ENCODE measurements around the gene NDST1.

The NDST1 gene

GRCh38 chr5:150525163-150525562 is 17.2 kb downstream of the NDST1 start:
- DNase-seq, result no peak

GRCh38 chr5:150525781-150526180 is 17.9 kb downstream of the NDST1 start:
- no peak for DNase-seq

- no peak for DNase-seq
Observed at GRCh38 chr5:150527038-150527437, 19.1 kb downstream of the NDST1 start.

- no peak for DNase-seq
Observed at GRCh38 chr5:150527808-150528207, 19.9 kb downstream of the NDST1 start.

- DNase-seq, result no peak
Observed at GRCh38 chr5:150528924-150529546, 21.1 kb downstream of the NDST1 start.

DNA sequence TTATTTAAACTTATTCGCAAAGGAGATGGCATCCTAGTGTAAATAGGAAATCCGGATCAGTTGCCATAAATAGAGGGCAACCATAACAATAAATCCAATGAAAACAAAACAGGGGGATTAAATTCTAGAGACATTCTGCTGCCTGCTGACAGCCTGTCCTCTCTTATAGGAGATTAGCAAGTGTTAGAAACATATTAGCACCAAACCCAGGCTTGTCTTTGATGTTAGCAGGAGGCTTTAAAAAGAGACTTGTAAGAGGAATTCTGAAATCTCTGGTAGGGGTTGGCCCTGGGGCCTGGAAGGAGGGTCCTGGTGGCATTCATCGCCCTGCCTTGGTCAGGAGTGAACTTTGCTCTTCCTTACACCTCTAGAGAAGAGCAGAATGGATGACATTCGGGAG is 21.6 kb downstream of the NDST1 start:
- no peak for DNase-seq

- no peak for DNase-seq
Observed at GRCh38 chr5:150530423-150530822, 22.5 kb downstream of the NDST1 start.

DNA sequence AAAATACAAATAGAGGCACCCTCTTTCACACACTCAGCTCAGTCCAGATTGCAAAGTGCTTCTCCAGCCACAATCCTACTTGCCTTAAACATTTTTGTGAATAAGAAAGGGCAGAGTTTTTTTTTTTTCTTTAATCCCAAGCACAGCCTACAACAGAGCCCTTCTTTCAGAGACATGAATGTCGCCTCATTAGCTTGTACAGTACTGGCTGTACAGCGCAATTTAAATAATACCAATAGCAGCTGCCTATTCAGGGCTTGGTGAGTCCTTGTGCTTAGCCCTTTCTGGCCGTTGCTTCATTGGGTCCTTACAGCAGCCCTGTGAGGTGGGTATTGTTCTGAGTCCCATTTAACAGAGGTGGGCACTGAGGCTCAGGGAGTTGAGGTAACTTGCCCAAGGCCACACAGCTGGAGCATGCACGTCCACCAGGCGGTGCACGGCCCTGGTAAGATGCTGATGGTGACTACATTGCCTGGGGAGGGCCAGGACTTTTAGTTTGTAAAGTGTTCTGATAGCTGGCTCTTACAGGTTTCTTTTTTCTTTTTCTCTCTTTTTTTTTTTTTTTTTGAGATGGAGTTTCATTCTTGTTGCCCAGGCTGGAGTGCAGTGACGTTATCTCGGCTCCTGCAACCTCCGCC is 23.1 kb downstream of the NDST1 start:
- DNase-seq, result no peak

GRCh38 chr5:150531686-150532085 is 23.8 kb downstream of the NDST1 start:
- no peak for DNase-seq

DNA sequence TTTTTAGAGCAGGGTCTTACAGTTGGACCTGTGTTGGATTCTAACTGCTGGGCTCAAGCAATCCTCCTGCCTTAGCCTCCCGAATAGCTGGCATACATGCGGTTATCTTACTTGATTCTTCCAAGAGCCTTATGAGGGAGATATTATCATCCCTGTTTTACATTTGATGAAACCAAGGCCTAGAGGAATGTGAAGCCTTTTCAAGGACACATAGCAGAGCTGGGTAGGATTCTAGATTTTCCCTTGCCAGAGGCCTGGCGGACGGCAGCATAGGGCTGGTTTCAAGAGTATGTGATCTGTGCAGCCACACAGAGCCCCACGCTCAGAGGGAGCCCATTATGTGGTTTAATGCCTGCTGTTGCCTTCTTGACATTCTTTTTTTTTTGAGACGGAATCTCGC is 24.2 kb downstream of the NDST1 start:
- no peak for DNase-seq

DNA sequence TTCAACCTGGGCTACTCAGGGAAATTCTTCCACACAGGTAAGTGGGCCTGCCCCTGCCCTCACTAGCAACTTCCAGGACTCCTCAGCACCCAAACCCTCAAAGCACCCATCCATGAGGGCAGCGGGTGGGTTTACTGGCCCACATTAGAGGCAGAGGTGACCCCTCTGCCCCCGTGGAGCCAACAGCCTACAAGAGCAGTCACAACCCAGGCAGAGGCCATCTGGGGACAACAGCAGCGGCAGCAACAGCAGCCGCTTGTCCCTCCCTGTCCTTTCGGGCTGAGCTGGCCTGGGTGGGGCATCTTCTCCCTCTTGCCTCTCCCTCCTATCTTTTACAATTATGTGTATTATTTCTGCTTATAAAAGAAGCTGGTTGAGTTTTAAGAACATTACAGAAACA is 25.1 kb downstream of the NDST1 start:
- DNase-seq, result no peak

DNA sequence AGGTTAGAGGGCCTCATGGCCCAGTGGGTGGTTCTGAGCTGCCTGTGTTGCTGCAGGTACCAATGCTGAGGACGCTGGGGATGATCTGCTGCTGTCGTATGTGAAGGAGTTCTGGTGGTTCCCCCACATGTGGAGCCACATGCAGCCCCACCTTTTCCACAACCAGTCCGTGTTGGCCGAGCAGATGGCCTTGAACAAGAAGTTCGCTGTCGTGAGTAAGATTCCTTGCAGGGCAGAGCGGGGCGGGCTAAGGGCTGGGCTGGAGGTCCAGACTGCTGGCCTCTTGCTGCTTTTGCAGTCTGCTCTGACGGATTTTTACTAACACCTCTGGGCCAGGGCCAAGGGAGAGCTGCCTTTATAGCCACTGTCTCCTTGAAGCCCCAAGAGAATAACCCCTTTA is 26.9 kb downstream of the NDST1 start:
- no peak for DNase-seq

GRCh38 chr5:150535611-150536010 is 27.7 kb downstream of the NDST1 start:
- no peak for DNase-seq

- DNase-seq, result no peak
Observed at GRCh38 chr5:150538007-150538917, 30.3 kb downstream of the NDST1 start.

- DNase-seq, result no peak
Observed at GRCh38 chr5:150539206-150539605, 31.3 kb downstream of the NDST1 start.

DNA sequence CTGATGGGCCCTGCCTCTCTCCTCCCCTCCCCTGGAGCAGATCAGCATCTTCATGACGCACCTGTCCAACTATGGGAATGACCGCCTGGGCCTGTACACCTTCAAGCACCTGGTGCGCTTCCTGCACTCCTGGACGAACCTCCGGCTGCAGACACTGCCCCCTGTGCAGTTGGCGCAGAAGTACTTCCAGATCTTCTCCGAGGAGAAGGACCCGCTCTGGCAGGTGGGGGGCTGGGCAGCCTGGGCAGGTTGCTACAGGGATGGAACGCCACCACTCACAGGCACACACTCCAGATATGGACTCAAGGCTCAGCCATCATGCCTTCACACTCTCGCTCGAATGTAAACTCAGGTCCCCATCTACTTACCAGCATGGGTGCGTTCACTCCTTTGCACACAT is 32.1 kb downstream of the NDST1 start:
- DNase-seq, result no peak

- no peak for DNase-seq
Observed at GRCh38 chr5:150540615-150541396, 32.9 kb downstream of the NDST1 start.

DNA sequence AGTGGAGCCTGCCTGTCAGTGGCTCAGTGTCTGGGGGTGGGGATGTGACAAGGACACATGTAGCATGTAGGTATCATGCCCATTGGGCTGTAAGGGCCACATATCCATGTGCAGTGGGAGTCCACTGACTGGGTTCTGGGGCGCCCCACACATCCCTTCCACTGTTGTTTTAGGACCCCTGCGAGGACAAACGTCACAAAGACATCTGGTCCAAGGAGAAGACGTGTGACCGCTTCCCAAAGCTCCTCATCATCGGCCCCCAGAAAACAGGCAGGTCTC is 33.4 kb downstream of the NDST1 start:
- DNase-seq, result no peak

DNA sequence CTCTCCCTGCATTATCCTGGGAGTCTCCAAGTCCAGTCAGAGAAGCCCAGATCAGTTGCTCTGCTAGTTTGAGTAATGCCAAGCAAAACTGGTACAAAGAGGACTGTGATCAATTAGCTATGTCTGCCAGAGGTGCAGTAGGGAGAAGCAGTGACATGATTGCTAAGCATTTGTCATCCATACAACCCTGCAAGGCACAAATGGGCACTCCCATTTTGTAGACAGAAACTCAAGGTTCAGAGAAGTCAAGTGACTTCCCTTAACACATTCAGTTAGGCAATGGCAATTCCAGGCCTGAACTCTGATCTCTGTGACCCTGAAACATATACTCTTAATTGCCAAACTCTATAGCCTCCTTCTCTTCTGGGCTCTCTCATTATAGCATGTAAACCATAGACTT is 34.0 kb downstream of the NDST1 start:
- DNase-seq, result no peak

DNA sequence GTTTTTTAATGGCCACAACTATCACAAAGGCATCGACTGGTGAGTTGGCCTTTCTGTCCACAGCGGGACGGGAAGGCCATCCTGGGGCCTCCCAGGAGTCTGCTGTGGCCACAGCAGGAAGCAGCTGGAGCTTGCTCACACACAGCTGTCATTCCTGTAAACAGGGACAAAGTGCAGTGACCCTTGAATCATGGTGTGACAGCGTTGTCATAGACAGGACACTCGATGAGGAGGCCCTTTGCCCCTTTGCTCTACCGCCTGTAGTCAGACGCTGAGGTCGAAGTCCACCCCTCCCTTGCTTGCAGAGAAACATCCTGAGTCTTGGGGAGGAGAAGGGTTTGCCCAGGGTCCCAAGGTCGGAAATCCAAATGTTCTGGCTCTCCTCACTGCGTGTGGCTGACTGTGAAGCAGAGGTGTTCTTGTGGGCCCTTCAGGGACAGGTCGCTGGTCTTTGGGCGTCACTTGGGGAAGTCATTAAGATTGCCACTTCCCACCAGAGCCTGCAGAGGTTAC is 35.1 kb downstream of the NDST1 start:
- no peak for DNase-seq

DNA sequence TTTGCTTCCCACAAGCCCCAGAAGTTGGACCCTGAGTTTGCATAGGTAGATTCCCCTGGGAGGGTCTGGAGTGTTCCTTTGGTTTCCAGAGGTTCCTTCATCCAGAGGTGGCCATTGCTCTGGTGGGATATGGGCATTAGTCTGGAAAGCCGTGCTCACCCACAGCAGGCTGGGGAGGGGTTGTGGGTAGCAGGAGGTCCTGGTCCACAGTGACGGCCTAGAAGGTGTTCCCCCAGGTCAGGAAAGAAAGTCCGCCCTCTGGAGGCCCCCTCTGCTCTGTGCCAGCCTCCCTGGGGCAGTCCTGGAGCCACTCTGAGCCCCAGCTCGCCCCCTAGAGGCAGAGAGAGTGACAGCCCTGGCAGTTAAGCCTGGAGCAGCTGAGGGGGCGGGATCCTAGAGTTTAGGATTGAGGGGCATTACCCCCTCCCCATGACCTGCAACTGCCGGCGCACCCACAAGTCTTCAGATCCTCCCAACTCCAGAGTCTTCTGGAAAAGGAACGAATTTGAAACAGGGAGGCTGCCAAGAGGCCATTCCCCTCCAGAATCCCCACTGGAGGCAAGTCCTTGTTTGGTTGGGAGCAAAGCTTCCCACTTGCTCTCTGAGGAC is 36.8 kb downstream of the NDST1 start:
- no peak for DNase-seq

- no peak for DNase-seq
Observed at GRCh38 chr5:150545246-150545645, 37.3 kb downstream of the NDST1 start.

DNA sequence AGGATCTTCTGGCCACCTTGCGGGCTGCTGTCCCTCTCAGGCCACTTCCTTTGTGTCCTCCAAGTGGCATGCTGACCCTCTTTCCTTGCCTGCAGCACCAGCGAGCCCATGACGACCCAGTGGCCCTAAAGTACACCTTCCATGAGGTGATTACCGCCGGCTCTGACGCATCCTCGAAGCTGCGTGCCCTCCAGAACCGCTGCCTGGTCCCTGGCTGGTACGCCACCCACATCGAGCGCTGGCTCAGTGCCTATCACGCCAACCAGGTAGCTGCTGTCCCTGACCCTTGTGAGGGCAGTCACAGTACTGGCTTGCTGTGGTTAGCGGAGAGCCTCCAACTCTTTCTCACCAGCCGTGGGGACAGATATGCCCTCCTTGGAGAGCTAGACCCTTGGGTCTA is 40.2 kb downstream of the NDST1 start:
- no peak for DNase-seq
